ENCODE results near the gene SETD6.

- no peak for TF ChIP-seq CTCF (IDR thresholded peaks at IDR 0.05)
- no peak for TF ChIP-seq EP300 (IDR thresholded peaks at IDR 0.05)
- no peak for TF ChIP-seq POLR2A (IDR thresholded peaks at IDR 0.05)
- TF ChIP-seq POLR2AphosphoS5 (IDR thresholded peaks at IDR 0.05) = no peak
Measured at GRCh38 chr16:58530179-58530578, 14.9 kb downstream of the SETD6 start.
